Hepatocyte (in vitro differentiated cells): ENCODE data around the gene ELFN1. TPM values are rescaled to one million over a fixed set of nuclear protein-coding genes. Genes with fewer than 3 reads are reported as not detected.

Experiments used
- DNase-seq: peaks from one replicate; pipeline ENCODE4 v3.0.0-alpha.2; 2016; ENCODE audit warnings: low spot score
- H2AFZ ChIP-seq: fragments of 200-600 bp; sonication (generic); 2 replicates; pipeline ENCODE4 v1.6.0; 2016; ENCODE audit warnings: antibody characterized with exemption, mild to moderate bottlenecking
- H3K27ac ChIP-seq: fragments of 200-600 bp; sonication (generic); 2 replicates; pipeline ENCODE4 v1.5.1; 2016; ENCODE audit warnings: mild to moderate bottlenecking
- H3K27me3 ChIP-seq: fragments of 200-600 bp; sonication (generic); 2 replicates; pipeline ENCODE4 v1.6.1; 2016
- H3K36me3 ChIP-seq: fragments of 200-600 bp; sonication (generic); replicated peaks from 2 replicates; pipeline ENCODE4 v1.5.1; 2016; ENCODE audit warnings: low read depth; ENCODE audit not compliant: insufficient read depth
- H3K4me1 ChIP-seq: fragments of 200-600 bp; sonication (generic); 2 replicates; pipeline ENCODE4 v1.5.1; 2016; ENCODE audit warnings: mild to moderate bottlenecking, moderate library complexity; ENCODE audit not compliant: insufficient read depth
- H3K4me2 ChIP-seq: fragments of 200-600 bp; sonication (generic); 2 replicates; pipeline ENCODE4 v1.6.0; 2016
- H3K4me3 ChIP-seq: fragments of 200-600 bp; sonication (generic); 2 replicates; pipeline ENCODE4 v1.5.1; 2016; ENCODE audit warnings: mild to moderate bottlenecking
- H3K79me2 ChIP-seq: fragments of 200-600 bp; sonication (generic); 2 replicates; pipeline ENCODE4 v1.6.0; 2017; ENCODE audit warnings: mild to moderate bottlenecking
- H3K9me2 ChIP-seq: fragments of 200-600 bp; sonication (generic); replicated peaks from 2 replicates; pipeline ENCODE4 v1.6.0; 2017; ENCODE audit warnings: mild to moderate bottlenecking; ENCODE audit not compliant: insufficient read depth
- H3K9me3 ChIP-seq: fragments of 200-600 bp; sonication (generic); 2 replicates; pipeline ENCODE4 v1.5.1; 2016; ENCODE audit warnings: low read depth, mild to moderate bottlenecking
- H4K20me1 ChIP-seq: fragments of 200-600 bp; sonication (generic); 2 replicates; pipeline ENCODE4 v1.6.0; 2016; ENCODE audit warnings: mild to moderate bottlenecking; ENCODE audit not compliant: insufficient read depth, poor library complexity, severe bottlenecking
- CTCF ChIP-seq: fragments of 200-600 bp; sonication (generic); IDR thresholded peaks from 2 replicates; pipeline ENCODE4 v1.5.1; 2016; ENCODE audit warnings: antibody characterized with exemption, mild to moderate bottlenecking; ENCODE audit not compliant: poor library complexity
- EZH2 ChIP-seq: fragments of 200-600 bp; sonication (generic); IDR thresholded peaks from 2 replicates; pipeline ENCODE4 v1.6.1; 2016; ENCODE audit warnings: antibody characterized with exemption, mild to moderate bottlenecking, borderline replicate concordance
- EZH2phosphoT487 ChIP-seq: fragments of 200-600 bp; sonication (generic); IDR thresholded peaks from one replicate; pipeline ENCODE4 v1.6.1; 2018; ENCODE audit warnings: antibody characterized with exemption, mild to moderate bottlenecking, low read depth, moderate library complexity; ENCODE audit not compliant: unreplicated experiment, severe bottlenecking
- WGBS: methylation state at CpG from one replicate; pipeline ENCODE4 v1.1.6; 2016; ENCODE audit warnings: low lambda C conversion rate; ENCODE audit errors: missing lambda C conversion rate; 5-methylcytosine and 5-hydroxymethylcytosine counted together
- polyA plus RNA-seq: library from polyadenylated mRNA; unstranded; fragments of >200 nt; fragmentation: Nextera tagmentation; extraction: Ambion mirVana; gene quantifications from 2 replicates; pipeline ENCODE4 v1.2.1, GENCODE V29; 2016
- total RNA-seq: library from RNA; depleted of rRNA; stranded (reverse); fragments of >200 nt; gene quantifications from 2 replicates; pipeline ENCODE4 v1.2.3, GENCODE V29; 2014

The ELFN1 gene
- total and polyA plus RNA-seq, 2 experiments from 2014 or later = 3.6 to 5.5 TPM

- TF ChIP-seq CTCF = no peak
- no peak for TF ChIP-seq EZH2phosphoT487
- no peak for TF ChIP-seq EZH2
- Histone ChIP-seq H3K27me3 (no peaks in the 10 kb centered on the region), H3K9me3 (no peaks in the 10 kb centered on the region), H3K27ac (no peak overlapping the region), H3K9me2 (no peaks in the 10 kb centered on the region), H3K4me1 (no peaks in the 10 kb centered on the region), H2AFZ (no peak overlapping the region), H4K20me1 (no peaks in the 10 kb centered on the region), H3K79me2 (no peaks in the 10 kb centered on the region), H3K4me2 (no peak overlapping the region), H3K36me3 (no peaks in the 10 kb centered on the region), H3K4me3 (no peak overlapping the region)
- 96% methylated on average over 6 of the region's 6 CpGs for WGBS
- DNase-seq = no peak
These were observed 28.9 kb downstream of the ELFN1 start for GRCh38 chr7:1698951-1699350.

GRCh38 chr7:1700086-1700485 is 30.0 kb downstream of the ELFN1 start:
- TF ChIP-seq CTCF = no peak
- TF ChIP-seq EZH2phosphoT487 = no peak
- TF ChIP-seq EZH2 = no peak
- Histone ChIP-seq H3K79me2 (no peaks in the 10 kb centered on the region), H3K9me3 (no peaks in the 10 kb centered on the region), H3K4me3 (no peak overlapping the region), H3K36me3 (no peaks in the 10 kb centered on the region), H3K4me1 (no peaks in the 10 kb centered on the region), H3K9me2 (no peaks in the 10 kb centered on the region), H4K20me1 (no peaks in the 10 kb centered on the region), H3K27me3 (no peaks in the 10 kb centered on the region), H3K27ac (no peak overlapping the region), H2AFZ (no peak overlapping the region), H3K4me2 (no peak overlapping the region)
- WGBS = 89% methylated on average over 11 of the region's 11 CpGs
- DNase-seq = no peak

GRCh38 chr7:1700536-1701333 is 30.7 kb downstream of the ELFN1 start:
- H3K9me2 ChIP-seq = no peaks in the 10 kb centered on the region
- DNase-seq = no peak
- no peak overlapping the region for H3K27ac ChIP-seq
- no peaks in the 10 kb centered on the region for H3K36me3 ChIP-seq
- H3K4me1 ChIP-seq = no peaks in the 10 kb centered on the region
- H3K79me2 ChIP-seq = no peaks in the 10 kb centered on the region
- H4K20me1 ChIP-seq = no peaks in the 10 kb centered on the region
- 93% methylated on average over 27 of the region's 27 CpGs for WGBS
- H2AFZ ChIP-seq = no peak overlapping the region
- no peak overlapping the region for H3K4me2 ChIP-seq
- TF ChIP-seq EZH2phosphoT487 = no peak
- no peaks in the 10 kb centered on the region for H3K27me3 ChIP-seq
- no peak overlapping the region for H3K4me3 ChIP-seq
- no peaks in the 10 kb centered on the region for H3K9me3 ChIP-seq

- over 99% methylated on average over 4 of the region's 4 CpGs for WGBS
- H3K27me3 ChIP-seq = no peaks in the 10 kb centered on the region
- no peak overlapping the region for H2AFZ ChIP-seq
- TF ChIP-seq CTCF = no peak
- H3K4me1 ChIP-seq = no peaks in the 10 kb centered on the region
- H4K20me1 ChIP-seq = no peaks in the 10 kb centered on the region
- H3K4me2 ChIP-seq = no peak overlapping the region
- H3K27ac ChIP-seq = no peak overlapping the region
- no peak for DNase-seq
- no peak overlapping the region for H3K4me3 ChIP-seq
- no peaks in the 10 kb centered on the region for H3K9me2 ChIP-seq
- no peaks in the 10 kb centered on the region for H3K9me3 ChIP-seq
- H3K36me3 ChIP-seq = no peaks in the 10 kb centered on the region
- no peaks in the 10 kb centered on the region for H3K79me2 ChIP-seq
These were observed 32.6 kb downstream of the ELFN1 start for GRCh38 chr7:1702652-1703051.
